NOMO-1 (cell line): ENCODE data around the gene LIPA.
"Not testable (repeated sequence)": the region's sequence is repeated elsewhere in the genome, so short reads cannot be mapped to it uniquely, and the experiment has no call there.

Source experiments
- DNase-seq, 2 experiments: peaks; one replicate each; lab custom pipeline; 2025; ENCODE audit not compliant: unreplicated experiment in 2 of 2; lab: John Stamatoyannopoulos, UW

Gene LIPA

GRCh38 chr10:89171996-89172395, 79.6 kb downstream of the LIPA start:
- DNase-seq = no peak

- no peak for DNase-seq
Observed at GRCh38 chr10:89171263-89171872, 80.2 kb downstream of the LIPA start.

- DNase-seq = not testable (repeated sequence)
Observed at GRCh38 chr10:89168354-89168900, 83.1 kb downstream of the LIPA start.

- no peak for DNase-seq
Observed at GRCh38 chr10:89167915-89168314, 83.7 kb downstream of the LIPA start.

- no peak for DNase-seq
Observed at GRCh38 chr10:89165923-89166322, 85.7 kb downstream of the LIPA start.

- DNase-seq = no peak
Observed at GRCh38 chr10:89164920-89165319, 86.7 kb downstream of the LIPA start.

- peak in 1 of 2 experiments; percentile 36 for DNase-seq
Observed at GRCh38 chr10:89164080-89164479, 87.5 kb downstream of the LIPA start.
